GF-D8 (cell line): ENCODE measurements around the gene GABARAPL2.
A peak's percentile ranks its signal among the peaks of the same experiment; 100 is the strongest.

Experiments used
- DNase-seq: peaks from one replicate; lab custom pipeline; 2025; lab: John Stamatoyannopoulos, UW

GABARAPL2 gene

DNA sequence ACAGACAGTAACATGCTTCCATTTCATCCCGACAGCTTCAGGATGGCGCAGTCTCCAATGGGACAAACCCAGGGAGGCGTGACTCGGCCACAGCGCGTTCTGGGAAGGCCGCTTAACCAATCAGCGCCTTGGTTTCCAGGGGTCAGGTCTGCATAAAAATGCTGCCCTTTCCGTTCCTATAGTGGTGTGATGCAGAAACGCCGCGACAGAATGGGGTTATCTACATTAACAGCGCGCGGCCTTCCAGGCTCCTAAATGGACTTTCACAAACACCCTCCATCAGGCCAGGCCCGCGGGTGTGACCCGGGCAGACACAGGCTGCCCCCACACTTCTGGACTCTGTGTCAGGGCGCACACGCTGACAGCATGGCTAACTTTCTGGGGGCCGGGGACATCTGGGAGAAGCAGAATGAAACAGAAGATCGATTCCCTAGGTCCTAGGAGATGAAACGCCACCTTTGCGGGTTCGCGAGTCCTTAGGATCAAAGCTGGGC is 10.9 kb upstream of the GABARAPL2 start:
- peak; percentile 64 for DNase-seq

DNA sequence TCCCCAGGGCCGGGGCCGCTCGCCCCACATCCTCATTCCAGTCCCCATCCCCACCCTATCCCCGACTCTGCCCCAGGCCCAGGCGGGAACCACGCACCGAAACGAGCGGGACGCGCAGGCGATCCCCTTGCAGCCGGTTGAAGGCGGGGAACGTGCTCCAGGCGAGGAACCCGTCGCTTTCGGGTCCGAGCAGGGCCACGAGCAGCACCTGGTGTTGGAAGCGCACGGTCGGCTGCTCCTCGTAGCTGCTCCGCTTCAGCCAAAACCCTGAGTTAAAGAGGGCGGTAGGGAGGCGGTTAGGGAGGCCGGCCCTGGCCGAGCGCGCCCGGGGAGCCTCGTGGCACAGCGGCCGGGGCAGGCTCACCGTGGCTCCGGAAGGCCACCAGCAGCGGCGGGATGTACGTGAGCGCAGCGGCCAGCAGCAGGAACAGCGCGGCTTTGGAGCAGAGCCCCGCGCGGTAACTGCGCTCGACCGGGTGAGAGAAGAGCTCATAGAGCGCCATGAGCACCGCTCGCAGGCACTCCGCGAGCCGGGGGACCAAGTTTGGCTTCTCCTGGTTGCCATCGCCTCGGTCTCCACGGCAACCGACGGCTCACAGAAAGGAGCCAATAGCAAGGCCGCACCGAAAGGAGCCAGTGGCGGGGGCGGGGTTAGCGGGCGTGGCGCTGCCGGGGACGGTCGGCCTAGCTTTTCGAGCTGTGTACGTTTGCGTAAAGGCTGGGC is 10.3 kb upstream of the GABARAPL2 start, which contains the start of gene TMEM231:
Gene TMEM231 (minus strand): TSS at position 546 of the 724 bp plus-strand sequence. CDS start 43 bp downstream, at position 503.
- peak; percentile 78 for DNase-seq

DNA sequence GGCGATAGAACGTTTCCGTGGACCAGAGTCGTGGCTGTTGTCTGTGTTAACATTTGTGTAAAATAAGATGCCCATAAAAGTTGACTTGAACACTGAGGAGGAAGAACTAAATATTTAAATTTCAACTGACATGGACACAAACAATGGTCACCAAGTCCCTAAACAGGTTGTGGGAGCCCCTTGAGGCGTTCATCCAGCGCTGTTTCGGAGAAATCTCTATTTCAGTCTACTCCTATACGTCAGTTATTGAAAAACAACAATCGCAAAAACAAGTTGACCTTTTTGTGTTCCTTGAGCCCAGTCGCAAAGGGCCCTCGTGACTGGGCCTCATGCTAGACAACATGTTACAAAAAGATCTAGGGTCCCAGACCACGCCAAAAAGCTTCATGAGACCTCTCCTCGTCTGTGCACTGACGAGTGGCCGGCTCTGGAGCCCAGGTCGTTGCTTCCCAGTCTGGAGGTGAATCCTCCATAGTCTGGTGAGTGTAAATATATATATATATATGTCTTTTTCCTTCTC is 9.7 kb upstream of the GABARAPL2 start:
- no peak for DNase-seq

DNA sequence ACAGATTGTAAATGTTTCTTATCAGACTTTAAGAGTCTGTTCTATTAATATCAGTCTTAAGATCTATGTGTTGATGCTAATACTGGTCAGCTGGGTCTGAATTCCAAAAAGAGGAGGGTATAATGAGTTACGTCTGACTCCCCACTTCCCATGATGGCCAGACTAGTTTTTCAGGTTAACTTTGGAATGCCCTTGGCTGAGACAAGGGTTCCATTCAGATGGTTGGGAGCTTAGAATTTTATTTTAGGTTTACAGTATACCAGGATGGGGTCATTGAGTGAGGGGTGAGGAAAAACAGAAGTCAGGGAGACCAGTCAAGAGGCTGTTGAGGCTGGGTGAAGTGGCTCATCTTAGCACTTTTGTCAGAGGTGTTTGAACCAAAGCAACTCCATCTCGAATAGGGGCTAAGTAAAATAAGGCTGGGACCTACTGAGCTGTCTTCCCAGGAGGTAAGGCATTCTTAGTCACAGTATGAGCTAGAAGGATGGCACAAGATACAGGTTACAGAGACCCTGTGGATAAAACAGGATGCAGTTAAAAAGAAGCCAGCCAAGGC is 7.3 kb upstream of the GABARAPL2 start:
- DNase-seq = no peak

DNA sequence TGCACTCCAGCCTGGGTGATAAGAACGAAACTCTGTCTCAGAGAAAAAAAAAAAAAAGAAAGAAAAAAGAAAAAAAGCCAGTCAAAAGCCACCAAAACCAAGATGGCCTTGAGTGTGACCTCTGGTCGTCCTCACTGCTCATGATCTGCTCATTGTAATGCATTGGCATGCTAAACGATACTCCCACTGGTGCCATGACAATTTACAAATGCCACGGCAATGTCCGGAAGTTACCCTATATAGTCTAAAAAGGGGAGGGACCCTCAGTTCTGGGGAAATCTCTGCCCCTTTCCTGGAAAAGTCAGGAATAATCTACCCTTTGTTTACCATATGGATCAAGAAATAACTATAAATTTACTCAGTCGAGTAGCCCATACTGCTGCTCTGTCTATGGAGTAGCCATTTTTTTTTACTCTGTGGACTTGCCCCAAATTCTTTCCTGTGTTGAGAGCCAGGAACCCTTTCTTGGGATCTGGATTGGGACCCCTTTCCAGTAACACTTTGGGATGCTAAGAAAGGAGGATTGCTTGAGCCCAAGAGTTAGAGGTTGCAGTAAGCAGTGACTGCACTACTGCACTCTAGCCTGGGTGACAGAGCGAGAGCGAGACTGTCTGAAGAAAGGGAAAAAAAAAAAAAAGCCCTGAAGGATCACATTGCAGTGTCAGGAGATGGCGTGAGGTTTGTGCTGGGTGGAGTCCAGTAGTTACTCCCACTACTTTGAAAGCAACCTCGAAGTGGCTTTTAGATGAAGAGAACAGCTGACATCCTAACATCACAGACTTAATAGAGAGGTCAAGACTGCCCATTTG is 6.4 kb upstream of the GABARAPL2 start:
- no peak for DNase-seq

DNA sequence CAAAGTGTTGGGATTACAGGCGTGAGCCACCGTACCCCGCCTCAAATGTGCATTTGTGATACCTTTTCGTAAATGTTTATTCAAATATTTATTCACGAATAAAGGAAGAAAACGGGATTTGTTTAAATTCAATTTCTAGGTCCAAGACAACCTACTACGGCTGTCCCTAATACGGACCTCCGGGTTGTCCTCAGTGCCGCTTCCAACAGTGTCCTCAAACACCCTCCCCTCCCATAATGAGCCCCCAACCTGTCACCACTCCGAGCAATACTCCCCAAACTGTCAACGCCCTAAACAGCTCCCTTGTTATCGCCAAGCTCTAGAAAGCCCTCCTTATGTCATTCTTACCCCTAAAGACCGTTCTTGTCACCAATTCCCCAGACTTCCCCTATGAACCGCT is 539 bp upstream of the GABARAPL2 start:
- no peak for DNase-seq

DNA sequence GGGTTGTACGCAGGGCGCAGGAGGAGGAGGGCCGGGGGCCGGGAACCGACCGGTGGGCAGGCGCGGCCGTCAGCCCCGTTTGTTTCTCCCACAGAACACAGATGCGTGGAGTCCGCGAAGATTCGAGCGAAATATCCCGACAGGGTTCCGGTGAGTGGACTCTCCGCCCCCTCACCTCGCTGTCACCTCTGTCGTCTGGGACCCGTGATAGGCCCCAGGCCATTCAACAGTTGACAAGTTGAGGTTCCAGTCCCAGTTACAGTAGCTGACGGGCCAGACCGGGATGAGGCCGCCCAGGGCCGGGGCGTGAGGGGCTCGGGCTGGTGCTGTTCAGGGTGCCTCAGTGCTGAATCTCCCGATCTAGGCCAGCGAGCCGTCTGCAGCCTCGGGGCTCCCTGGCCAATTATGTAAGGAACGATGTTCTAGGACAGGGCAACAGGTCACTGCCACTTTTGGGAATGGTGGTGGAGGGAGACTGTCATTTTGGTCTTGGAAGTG is 628 bp downstream of the GABARAPL2 start:
- DNase-seq = no peak

DNA sequence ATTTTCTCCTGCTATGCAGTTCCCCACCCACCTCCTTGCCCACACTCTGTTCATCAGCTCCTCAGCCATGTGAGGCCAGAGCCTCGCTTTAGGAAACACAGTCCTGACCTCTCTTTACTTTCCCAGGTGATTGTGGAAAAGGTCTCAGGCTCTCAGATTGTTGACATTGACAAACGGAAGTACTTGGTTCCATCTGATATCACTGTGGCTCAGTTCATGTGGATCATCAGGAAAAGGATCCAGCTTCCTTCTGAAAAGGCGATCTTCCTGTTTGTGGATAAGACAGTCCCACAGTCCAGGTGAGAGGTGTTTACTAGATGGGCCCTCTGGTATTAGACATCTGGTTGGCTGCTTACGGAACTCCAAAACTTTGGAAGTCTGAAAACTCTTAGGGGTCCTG is 1.7 kb downstream of the GABARAPL2 start:
- DNase-seq = no peak

DNA sequence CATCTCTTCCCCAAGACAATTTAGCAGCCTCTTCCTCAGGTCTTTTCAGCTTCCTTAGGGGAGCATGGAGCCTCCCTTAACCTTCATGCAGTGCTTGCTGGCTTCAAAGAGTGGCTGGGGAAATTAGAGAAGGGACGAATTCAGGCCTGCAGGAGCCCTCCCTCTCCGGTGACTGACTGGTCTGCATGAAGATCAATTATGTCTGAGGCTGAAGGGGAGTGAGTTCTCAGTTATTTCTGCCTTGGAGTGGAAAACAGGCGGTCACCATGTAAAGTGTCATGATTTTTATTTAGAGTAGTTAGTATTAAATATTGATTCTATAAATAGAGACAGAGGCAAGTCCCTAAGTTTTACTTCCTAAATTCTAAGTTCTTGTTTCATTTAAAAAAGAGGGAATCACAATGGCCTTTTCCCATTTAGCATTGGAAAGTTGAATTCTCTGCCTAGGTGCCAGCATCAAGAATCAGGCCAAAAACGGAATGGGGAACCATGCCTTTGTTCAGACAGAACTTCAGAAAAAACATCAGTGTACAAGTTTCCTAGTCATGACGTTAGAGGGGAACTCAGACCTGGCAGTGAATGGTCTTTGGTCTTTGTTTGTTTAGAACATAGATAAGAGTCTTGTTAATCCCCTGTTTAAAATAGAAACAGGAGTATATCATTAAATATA is 4.4 kb downstream of the GABARAPL2 start:
- no peak for DNase-seq

DNA sequence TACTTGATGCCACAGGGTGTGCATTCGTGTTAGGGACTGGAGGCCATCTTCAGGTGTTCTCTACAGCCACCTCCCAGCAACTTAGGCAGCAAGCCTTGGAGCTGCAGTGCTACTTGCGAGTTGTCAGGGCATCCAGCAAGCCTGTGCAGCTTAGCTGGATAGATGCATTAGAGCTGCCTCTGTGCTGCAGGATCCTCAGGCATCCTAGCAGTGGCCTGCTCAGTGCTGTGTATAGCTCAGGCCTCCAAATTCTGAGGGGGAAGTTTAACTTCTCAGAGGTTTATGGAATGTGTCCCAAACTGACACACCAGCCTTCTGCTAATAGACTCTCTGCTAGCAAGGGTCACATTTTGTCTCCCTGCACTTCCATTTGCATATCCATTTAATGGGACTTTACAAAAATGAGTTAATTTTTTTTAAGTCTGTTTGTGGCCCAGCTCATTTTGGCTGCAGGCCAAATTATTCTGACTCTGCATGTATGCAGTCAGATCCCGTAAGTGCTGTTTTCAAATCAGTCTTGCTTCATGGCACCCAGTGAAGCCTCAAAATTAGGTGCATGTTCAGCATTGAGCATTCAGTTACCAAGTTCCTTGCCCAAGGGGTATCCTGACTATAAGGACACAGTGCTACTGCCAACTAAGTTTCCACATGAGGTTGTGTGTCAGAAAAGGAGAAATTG is 6.8 kb downstream of the GABARAPL2 start:
- no peak for DNase-seq

DNA sequence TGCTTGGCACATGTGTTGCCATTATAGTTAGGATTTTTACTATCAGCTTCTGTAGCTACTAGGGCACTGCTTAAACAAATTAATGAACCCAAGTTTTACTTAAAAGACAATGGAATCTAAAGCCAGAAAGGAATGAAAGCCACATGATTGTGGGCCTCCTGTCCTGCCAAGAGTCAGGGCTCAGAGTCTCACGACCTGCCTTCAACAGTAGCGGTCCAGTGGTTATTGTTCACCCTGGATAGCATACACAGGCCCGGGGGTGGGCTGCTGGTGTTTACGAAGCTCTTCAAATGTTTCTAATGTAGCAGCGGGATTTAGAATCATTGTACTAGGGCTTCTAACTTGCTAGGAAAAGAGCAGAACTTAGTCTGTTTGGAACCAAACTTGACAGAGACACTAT is 7.8 kb downstream of the GABARAPL2 start:
- no peak for DNase-seq

DNA sequence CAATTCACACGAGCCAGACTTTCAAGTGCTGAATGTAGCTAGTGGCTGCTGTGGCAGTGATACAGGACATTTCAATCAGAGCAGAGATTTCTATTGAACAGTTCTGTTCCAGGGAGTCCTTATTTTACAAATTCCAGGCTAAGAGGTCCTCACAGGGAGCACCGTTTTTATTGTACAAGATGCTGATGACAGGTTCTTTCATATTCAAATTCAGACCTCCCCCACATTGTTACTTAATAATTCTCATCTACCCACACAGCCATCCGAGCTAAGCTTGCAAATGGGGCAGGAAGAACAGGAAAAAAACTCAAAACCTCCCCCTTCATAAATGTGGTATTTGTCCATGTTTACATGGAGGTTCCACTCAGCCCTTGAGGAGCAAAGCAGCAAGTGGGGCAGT is 9.8 kb downstream of the GABARAPL2 start:
- no peak for DNase-seq

DNA sequence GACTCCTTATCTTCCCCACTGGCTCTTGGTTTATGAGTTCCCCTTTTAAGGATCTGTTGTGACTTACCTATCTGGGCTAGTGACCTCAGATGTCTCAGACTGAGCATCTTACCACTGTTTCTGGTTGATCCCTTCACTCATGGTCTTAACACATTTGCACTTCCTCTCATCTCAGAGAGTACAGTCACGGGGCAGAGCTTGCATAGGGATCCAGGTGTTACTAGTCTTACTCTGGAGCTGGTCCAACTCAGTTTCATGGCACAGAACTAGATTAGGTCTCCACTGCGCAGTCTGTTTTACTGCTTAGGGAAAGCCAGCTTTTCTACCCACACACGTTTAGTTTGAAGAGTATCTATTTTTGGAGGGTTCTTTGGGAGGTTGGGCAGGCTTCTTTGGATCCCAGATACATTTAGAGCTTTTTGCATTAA is 10.2 kb downstream of the GABARAPL2 start:
- no peak for DNase-seq

DNA sequence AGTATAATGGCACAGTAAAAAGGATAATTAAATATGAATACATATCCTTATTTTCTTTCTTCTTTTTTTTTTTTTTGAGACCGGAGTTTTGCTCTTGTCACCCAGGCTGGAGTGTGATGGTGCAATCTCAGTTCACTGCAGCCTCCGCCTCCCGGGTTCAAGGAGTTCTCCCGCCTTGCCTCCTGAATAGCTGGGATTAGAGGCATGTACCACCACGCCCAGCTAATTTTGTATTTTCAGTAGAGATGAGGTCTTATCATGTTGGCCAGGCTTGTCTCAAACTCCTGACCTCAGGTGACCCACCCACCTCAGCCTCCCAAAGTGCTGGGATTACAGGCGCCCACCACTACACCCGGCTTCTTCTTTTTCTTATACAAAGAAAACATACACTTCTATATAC is 12.0 kb downstream of the GABARAPL2 start:
- no peak for DNase-seq

DNA sequence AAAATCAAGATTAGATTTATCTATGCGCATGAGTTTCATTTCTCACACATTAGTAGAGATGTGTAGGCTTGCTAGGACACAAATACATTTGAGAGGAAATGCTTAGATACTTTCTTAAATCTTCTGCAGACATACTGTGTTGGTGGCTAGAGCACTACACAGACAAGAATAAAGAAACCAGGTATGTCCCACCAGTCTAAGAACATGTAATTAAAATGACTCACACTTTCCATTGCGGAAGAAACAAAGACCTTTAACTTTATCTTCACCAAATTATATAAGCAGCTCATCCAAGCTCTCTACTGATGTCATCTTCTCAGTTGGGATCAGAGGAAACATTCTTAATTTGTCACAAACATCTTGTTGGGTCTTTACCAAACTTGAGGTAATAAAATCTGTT is 12.5 kb downstream of the GABARAPL2 start:
- no peak for DNase-seq

DNA sequence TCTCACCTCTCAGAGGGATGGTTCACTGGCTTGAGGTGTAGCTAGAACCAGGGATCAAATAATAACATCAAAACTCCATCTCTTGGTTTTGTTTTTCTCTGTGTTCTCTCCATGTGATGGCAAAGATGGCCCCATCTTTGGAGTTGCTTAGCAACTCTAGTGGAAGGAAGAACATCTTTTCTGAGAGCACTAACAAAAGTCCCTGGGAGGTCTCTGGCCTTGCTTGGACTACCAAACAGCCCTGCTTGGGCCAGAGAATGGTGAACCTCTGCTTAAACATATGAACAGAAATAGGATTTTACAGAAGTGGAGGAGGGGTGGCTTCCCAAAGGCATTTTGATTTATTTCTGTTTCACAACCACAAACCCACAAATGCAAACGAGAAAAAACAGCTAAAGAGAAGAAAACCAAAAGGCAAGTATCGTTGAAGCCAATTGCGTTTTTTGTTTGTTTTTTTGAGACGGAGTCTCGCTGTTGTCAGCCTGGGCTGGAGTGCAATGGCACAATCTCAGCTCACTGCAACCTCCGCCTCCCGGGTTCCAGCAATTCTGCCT is 13.2 kb downstream of the GABARAPL2 start:
- no peak for DNase-seq

DNA sequence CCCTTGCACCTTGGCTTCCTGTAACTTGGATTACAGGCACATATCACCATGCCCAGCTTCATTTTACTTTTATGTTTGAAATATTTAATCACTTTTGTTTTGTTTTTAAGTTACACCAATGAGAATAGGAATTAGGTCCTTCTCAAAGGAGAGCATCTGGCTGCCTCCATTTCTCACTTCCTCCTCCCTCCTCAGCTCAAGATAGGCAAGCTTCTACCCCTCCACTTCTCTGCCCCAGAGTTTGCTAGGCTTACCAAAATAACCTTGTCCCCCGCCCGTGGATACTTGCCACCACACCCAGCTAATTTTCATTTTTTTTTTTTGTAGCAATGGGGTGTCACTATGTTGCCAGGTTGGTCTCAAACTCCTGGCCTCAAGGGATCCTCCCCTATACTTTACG is 17.9 kb downstream of the GABARAPL2 start:
- no peak for DNase-seq

DNA sequence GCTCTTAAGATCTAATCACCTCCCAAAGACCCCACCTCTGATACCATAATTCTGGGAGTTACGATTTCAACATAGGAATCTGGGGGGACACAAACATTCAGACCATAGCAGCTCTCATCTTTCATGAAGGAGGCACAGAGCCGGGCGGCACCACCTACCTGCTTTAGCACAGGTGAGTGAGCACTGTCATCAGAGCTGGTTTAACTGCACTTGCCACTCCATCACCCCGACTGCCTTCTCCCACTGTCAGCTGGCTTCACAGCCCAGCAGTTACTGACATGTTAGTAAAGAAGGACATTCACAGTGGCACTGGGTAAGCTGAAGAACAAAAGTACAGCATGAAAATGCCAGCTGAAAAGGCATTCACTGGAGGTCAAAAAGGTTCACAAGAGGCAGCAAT is 22.5 kb downstream of the GABARAPL2 start:
- DNase-seq = no peak

DNA sequence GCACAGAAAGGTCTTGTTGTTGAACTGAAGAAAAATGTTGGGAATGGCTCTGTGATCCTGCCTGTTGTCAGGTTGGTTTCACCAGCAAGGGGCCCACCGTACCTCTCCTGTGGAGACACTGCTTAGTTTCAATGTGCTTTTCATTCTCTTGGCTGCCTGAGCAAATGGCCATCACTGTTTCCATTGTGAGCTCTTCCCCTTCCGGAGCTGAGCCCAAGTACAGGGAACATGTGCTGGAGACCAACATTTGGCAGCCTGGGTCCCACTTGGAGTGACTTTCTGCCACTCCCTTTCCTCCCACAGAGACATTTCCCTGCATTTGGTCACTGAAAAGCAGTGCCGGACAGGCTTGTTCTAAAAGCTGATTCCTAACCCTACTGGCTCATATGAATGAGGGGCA is 23.1 kb downstream of the GABARAPL2 start:
- DNase-seq = no peak

DNA sequence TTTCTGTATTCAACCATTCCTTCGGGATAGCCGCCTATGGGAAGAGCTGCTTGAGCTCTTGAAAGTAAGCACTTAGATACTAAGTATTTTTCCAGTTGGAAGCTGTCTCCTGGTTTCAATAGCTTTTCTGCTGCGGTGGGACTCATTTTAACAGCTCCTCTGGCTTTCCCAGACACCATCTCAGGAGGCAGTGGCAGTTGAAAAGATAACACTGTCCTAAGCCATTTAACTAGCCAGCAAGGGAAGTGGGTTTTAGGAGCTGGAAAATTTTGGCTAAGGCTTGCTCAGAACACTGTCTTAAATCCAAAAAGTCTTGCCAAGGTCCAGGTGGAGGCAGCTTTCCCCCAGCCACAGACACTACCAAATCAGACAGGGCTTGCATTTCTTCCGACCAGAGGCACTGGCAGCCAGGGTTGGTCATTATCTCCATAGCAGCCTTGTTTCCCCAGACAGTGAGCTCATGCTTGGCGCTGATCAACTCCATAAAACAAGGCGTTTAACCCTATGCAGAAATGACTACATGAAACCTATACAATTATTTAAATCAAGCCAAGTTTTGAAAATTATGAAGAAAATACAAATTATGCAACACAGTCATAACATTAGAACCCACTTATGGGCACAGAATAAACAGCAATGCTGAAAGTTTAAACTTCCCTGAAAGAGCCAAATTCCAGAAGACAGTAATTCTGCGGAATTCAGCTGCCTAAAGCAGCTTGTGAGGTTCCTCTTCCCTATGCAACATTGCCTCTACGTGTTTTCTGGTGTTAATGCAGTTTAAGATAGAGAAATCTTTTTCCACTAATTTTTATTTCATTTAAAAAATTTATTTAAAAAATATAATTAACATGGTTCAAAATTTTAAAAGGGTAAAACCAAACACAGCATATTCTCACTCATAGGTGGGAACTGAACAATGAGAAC is 25.0 kb downstream of the GABARAPL2 start:
- no peak for DNase-seq
